Breast epithelium (tissue), 3 donors: Measurements from ENCODE around the gene DOCK9.

Experiments used
- POLR2A ChIP-seq: fragments of 450-650 bp; IDR thresholded peaks from one replicate; pipeline ENCODE4 v1.6.1; 2016; ENCODE audit warnings: antibody characterized with exemption, mild to moderate bottlenecking, moderate library complexity
- POLR2AphosphoS5 ChIP-seq, 3 donors: sonication (generic); formaldehyde crosslinking; IDR thresholded peaks; one replicate each; pipeline ENCODE4 v1.6.1; 2017; ENCODE audit warnings: antibody characterized with exemption in 3 of 3
- TF ChIP-seq, protein P1 (sequence below), 3 donors: fragments of 450-650 bp; IDR thresholded peaks; one replicate each; pipeline ENCODE4 v1.5.1; 2016 to 2017; ENCODE audit warnings: antibody characterized with exemption in 3 of 3, mild to moderate bottlenecking in 3 of 3, moderate library complexity in 3 of 3

DNA sequence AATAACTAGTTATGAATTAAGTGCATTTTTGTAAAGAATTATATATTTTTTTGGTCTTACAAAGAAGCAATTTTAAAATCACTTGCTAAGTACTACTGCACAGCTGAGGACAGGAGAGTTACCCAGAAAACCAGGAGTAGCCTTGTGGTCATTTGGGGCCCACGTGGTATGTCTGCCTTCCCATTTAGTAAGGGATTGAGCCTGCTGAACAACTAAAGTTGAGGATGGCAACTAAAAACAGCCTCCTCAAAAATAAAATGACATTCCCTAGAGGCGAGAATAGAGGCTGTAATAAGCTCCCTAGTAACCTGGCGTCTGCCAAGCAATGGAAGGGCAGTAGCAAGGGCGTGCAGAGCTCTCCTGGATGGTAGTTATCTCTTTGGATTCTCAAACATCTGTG lies 36.3 kb downstream of the DOCK9 start:
- TF ChIP-seq, protein P1, sequence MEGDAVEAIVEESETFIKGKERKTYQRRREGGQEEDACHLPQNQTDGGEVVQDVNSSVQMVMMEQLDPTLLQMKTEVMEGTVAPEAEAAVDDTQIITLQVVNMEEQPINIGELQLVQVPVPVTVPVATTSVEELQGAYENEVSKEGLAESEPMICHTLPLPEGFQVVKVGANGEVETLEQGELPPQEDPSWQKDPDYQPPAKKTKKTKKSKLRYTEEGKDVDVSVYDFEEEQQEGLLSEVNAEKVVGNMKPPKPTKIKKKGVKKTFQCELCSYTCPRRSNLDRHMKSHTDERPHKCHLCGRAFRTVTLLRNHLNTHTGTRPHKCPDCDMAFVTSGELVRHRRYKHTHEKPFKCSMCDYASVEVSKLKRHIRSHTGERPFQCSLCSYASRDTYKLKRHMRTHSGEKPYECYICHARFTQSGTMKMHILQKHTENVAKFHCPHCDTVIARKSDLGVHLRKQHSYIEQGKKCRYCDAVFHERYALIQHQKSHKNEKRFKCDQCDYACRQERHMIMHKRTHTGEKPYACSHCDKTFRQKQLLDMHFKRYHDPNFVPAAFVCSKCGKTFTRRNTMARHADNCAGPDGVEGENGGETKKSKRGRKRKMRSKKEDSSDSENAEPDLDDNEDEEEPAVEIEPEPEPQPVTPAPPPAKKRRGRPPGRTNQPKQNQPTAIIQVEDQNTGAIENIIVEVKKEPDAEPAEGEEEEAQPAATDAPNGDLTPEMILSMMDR (IDR thresholded peaks at IDR 0.05) = no peak
- TF ChIP-seq POLR2A (no peak), POLR2AphosphoS5 (IDR thresholded peaks at IDR 0.05) (no peak)
